Breast epithelium (tissue), 3 donors: ENCODE results near the gene SP6.

Experiments
- CTCF ChIP-seq, 3 donors: fragments of 450-650 bp; IDR thresholded peaks; one replicate each; pipeline ENCODE4 v1.5.1; 2016 to 2017; ENCODE audit warnings: antibody characterized with exemption in 3 of 3, mild to moderate bottlenecking in 3 of 3, moderate library complexity in 3 of 3
- POLR2A ChIP-seq: fragments of 450-650 bp; IDR thresholded peaks from one replicate; pipeline ENCODE4 v1.6.1; 2016; ENCODE audit warnings: antibody characterized with exemption, mild to moderate bottlenecking, moderate library complexity
- POLR2AphosphoS5 ChIP-seq, 3 donors: sonication (generic); formaldehyde crosslinking; IDR thresholded peaks; one replicate each; pipeline ENCODE4 v1.6.1; 2017; ENCODE audit warnings: antibody characterized with exemption in 3 of 3

GRCh38 chr17:47829870-47830269 lies 21.1 kb downstream of the SP6 start:
- no peak for TF ChIP-seq POLR2A
- no peak for TF ChIP-seq CTCF (IDR thresholded peaks at IDR 0.05)
- no peak for TF ChIP-seq POLR2AphosphoS5 (IDR thresholded peaks at IDR 0.05)
